Activated naive CD8-positive, alpha-beta T cell (primary cell): ENCODE measurements around the gene TMEM82.

ENCODE experiments used
- H3K27ac Mint-ChIP-seq: one replicate; pipeline ENCODE4 v1.8.0; 2021; ENCODE audit warnings: mixed read lengths
- H3K27me3 Mint-ChIP-seq: one replicate; pipeline ENCODE4 v1.8.0; 2021; ENCODE audit warnings: mixed read lengths
- H3K36me3 Mint-ChIP-seq: one replicate; pipeline ENCODE4 v1.8.0; 2021; ENCODE audit warnings: mixed read lengths
- H3K4me1 Mint-ChIP-seq: one replicate; pipeline ENCODE4 v1.8.0; 2021; ENCODE audit warnings: low read depth, mixed read lengths
- H3K4me3 Mint-ChIP-seq: one replicate; pipeline ENCODE4 v1.8.0; 2021; ENCODE audit warnings: mild to moderate bottlenecking, mixed read lengths
- H3K9me3 Mint-ChIP-seq: one replicate; pipeline ENCODE4 v1.8.0; 2021; ENCODE audit warnings: low read depth, mixed read lengths

TMEM82 gene

GRCh38 chr1:15709226-15709625 lies 33.1 kb upstream of the TMEM82 start:
- Mint-ChIP-seq H3K27ac (no peak overlapping the region), H3K4me1 (peaks cover 11% of the 10 kb centered on the region), H3K27me3 (no peaks in the 10 kb centered on the region), H3K36me3 (peaks cover 2% of the 10 kb centered on the region), H3K9me3 (no peaks in the 10 kb centered on the region), H3K4me3 (no peak overlapping the region)

- no peaks in the 10 kb centered on the region for H3K27me3 Mint-ChIP-seq
- H3K4me1 Mint-ChIP-seq = peaks cover 11% of the 10 kb centered on the region
- no peaks in the 10 kb centered on the region for H3K9me3 Mint-ChIP-seq
- H3K4me3 Mint-ChIP-seq = no peak overlapping the region
- H3K27ac Mint-ChIP-seq = no peak overlapping the region
- H3K36me3 Mint-ChIP-seq = no peaks in the 10 kb centered on the region
These were observed 30.1 kb upstream of the TMEM82 start for GRCh38 chr1:15712168-15712567.

DNA sequence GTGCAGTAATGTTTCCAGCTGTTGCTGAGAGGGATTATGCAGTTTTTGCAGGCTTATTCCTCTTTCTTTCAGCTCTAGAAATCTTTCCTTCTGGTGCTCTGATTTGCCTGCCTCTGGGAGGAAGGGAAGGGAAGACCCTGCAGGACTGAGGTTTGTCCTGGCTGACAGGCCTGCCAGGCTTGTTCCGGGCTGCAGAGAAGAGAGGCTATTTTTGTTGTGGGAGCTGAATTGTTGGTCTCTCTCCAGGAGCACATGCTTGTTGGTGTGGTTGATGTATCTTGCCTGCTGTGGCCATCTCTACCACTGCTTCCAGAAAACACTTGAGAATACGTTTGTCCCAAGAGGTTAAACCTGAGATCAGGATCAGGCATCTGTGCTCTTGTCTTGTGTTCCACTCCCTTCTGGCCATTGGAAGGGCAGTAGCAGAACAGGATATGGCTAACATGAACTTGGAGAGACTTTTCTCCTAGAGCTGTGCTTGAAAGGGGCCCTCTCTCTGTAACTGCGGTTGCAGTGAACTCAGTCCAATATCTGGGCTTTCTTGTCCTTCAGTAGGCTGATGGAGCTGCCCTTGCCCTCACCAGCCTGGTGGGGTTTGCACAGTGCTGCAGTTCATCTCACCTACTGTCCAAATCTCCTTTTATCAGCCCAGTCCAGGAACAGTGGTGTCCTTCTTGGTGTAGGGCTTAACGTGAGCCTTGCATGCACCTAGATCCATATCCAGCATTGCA lies 27.7 kb upstream of the TMEM82 start:
- no peak overlapping the region for H3K27ac Mint-ChIP-seq

GRCh38 chr1:15717418-15718125 lies 24.7 kb upstream of the TMEM82 start:
- Mint-ChIP-seq H3K27me3 (no peaks in the 10 kb centered on the region), H3K9me3 (no peaks in the 10 kb centered on the region), H3K36me3 (no peaks in the 10 kb centered on the region), H3K4me3 (no peak overlapping the region), H3K4me1 (peaks cover 7% of the 10 kb centered on the region), H3K27ac (no peak overlapping the region)

More for the DNA sequence above, 27.7 kb upstream of the TMEM82 start:
- H3K4me1 Mint-ChIP-seq = peaks cover 10% of the 10 kb centered on the region
- H3K9me3 Mint-ChIP-seq = no peaks in the 10 kb centered on the region
- H3K27me3 Mint-ChIP-seq = no peaks in the 10 kb centered on the region
- no peaks in the 10 kb centered on the region for H3K36me3 Mint-ChIP-seq
- H3K4me3 Mint-ChIP-seq = no peak overlapping the region

GRCh38 chr1:15718199-15718601 lies 24.1 kb upstream of the TMEM82 start:
- no peaks in the 10 kb centered on the region for H3K36me3 Mint-ChIP-seq
- H3K27me3 Mint-ChIP-seq = no peaks in the 10 kb centered on the region
- no peak overlapping the region for H3K4me3 Mint-ChIP-seq
- no peak overlapping the region for H3K27ac Mint-ChIP-seq
- peaks cover 5% of the 10 kb centered on the region for H3K4me1 Mint-ChIP-seq
- H3K9me3 Mint-ChIP-seq = no peaks in the 10 kb centered on the region

DNA sequence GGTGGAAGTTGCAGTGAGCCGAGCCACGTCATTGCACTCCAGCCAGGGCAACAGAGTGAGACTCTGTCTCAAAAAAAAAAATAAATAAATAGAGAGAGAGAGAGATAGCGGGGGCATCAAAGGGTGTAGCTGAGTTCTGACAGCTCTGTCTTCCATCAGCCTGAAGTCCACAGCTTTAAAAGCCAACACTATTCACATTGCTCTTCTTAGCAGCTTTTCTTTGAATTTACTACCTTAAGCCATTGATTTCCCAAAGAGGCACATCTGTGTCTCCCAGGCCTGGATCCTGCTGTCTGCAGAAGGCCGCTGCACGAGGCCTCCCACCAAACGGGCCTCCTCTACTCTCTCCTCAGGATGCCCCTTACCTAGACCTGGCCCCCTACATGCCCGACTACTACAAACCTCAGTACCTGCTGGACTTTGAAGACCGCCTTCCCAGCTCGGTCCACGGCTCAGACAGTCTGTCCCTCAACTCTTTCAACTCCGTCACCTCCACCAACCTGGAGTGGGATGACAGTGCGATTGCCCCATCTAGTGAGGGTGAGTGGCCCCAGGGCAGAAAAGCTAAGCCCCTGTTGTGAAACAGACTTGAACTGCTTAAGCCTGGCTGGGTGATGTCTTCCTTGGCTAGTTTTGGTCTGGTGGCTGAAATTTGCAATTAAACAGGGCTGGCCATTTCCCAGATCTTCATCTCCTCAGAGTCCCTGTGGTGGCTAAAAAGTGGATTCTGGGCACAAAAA lies 22.7 kb upstream of the TMEM82 start:
- Mint-ChIP-seq H3K9me3 (no peaks in the 10 kb centered on the region), H3K4me1 (peaks cover under 1% of the 10 kb centered on the region), H3K27ac (no peak overlapping the region), H3K36me3 (no peaks in the 10 kb centered on the region), H3K4me3 (no peak overlapping the region), H3K27me3 (no peaks in the 10 kb centered on the region)

GRCh38 chr1:15720861-15721260 lies 21.4 kb upstream of the TMEM82 start:
- Mint-ChIP-seq H3K4me3 (no peak overlapping the region), H3K4me1 (no peaks in the 10 kb centered on the region), H3K9me3 (no peaks in the 10 kb centered on the region), H3K27me3 (no peaks in the 10 kb centered on the region), H3K27ac (no peak overlapping the region), H3K36me3 (no peaks in the 10 kb centered on the region)

DNA sequence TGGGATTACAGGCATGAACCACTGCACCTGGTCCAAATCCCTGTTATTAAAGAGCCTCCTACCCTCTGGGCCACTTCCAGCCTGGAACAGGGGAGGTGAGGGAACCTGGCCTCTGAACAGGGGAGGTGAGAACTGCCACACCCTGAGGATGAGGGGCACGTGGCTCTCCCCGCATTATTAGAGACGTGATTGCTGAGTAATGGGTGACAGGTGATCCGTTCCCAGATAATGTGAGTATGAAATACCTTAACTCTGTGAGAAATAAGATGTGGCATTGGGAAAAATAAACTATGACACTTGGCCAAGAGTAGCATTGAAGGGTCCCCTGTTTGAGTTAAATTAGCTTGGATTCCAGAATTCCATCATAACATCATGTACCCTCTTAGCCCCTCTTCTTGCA lies 19.9 kb upstream of the TMEM82 start:
- no peaks in the 10 kb centered on the region for H3K27me3 Mint-ChIP-seq
- no peaks in the 10 kb centered on the region for H3K4me1 Mint-ChIP-seq
- H3K9me3 Mint-ChIP-seq = no peaks in the 10 kb centered on the region
- no peaks in the 10 kb centered on the region for H3K36me3 Mint-ChIP-seq
- no peak overlapping the region for H3K27ac Mint-ChIP-seq
- no peak overlapping the region for H3K4me3 Mint-ChIP-seq

DNA sequence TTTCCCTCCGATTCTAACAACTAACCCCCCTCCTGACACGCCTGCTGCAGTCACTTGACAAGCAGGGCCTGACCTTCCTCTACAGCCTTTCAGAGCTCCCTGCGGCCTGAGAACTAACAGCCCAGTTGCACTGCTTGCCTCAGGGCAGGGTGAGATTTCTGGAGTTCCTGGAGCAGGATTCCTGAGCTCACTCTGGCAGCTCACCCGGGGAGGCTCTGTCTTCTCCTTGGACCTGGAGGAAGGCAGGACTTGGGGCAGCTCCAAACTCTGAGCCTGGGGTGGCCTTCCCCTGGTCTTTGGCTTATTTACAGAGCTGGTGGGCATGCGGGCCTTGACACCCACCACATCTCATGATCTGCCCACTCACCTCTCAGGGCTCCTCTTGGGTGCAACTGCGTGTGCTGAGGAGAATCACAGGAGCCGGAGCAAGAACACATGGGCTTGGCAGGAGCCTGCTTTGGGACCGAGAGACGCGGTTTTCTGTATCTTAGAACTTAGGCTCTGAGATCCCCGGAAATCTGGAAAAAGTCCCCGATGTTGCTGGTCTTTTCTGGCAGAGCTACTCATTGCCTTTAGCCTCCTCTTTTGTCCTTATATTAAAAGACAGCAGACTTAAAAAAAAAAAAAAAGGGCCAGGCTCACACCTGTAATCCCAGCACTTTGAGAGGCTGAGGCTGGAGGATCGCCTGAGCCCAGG lies 19.3 kb upstream of the TMEM82 start:
- H3K27ac Mint-ChIP-seq = no peak overlapping the region
- no peaks in the 10 kb centered on the region for H3K27me3 Mint-ChIP-seq
- H3K36me3 Mint-ChIP-seq = no peaks in the 10 kb centered on the region
- no peaks in the 10 kb centered on the region for H3K9me3 Mint-ChIP-seq
- no peaks in the 10 kb centered on the region for H3K4me1 Mint-ChIP-seq
- no peak overlapping the region for H3K4me3 Mint-ChIP-seq

- Mint-ChIP-seq H3K27ac (no peak overlapping the region), H3K36me3 (no peaks in the 10 kb centered on the region), H3K9me3 (no peaks in the 10 kb centered on the region), H3K27me3 (no peaks in the 10 kb centered on the region), H3K4me3 (no peak overlapping the region), H3K4me1 (no peaks in the 10 kb centered on the region)
These were observed 18.6 kb upstream of the TMEM82 start for GRCh38 chr1:15723631-15724246.

GRCh38 chr1:15724949-15725880 lies 17.1 kb upstream of the TMEM82 start:
- H3K36me3 Mint-ChIP-seq = no peaks in the 10 kb centered on the region
- no peaks in the 10 kb centered on the region for H3K27me3 Mint-ChIP-seq
- H3K9me3 Mint-ChIP-seq = no peaks in the 10 kb centered on the region
- H3K4me1 Mint-ChIP-seq = no peaks in the 10 kb centered on the region
- no peak overlapping the region for H3K4me3 Mint-ChIP-seq
- H3K27ac Mint-ChIP-seq = no peak overlapping the region

- no peak overlapping the region for H3K27ac Mint-ChIP-seq
- H3K27me3 Mint-ChIP-seq = no peaks in the 10 kb centered on the region
- no peaks in the 10 kb centered on the region for H3K9me3 Mint-ChIP-seq
- no peaks in the 10 kb centered on the region for H3K36me3 Mint-ChIP-seq
- no peak overlapping the region for H3K4me3 Mint-ChIP-seq
- no peaks in the 10 kb centered on the region for H3K4me1 Mint-ChIP-seq
These were observed 15.8 kb upstream of the TMEM82 start for GRCh38 chr1:15726508-15726907.

- no peaks in the 10 kb centered on the region for H3K36me3 Mint-ChIP-seq
- H3K4me3 Mint-ChIP-seq = no peak overlapping the region
- no peaks in the 10 kb centered on the region for H3K4me1 Mint-ChIP-seq
- no peaks in the 10 kb centered on the region for H3K27me3 Mint-ChIP-seq
- no peaks in the 10 kb centered on the region for H3K9me3 Mint-ChIP-seq
- H3K27ac Mint-ChIP-seq = no peak overlapping the region
These were observed 15.3 kb upstream of the TMEM82 start for GRCh38 chr1:15727021-15727420.

DNA sequence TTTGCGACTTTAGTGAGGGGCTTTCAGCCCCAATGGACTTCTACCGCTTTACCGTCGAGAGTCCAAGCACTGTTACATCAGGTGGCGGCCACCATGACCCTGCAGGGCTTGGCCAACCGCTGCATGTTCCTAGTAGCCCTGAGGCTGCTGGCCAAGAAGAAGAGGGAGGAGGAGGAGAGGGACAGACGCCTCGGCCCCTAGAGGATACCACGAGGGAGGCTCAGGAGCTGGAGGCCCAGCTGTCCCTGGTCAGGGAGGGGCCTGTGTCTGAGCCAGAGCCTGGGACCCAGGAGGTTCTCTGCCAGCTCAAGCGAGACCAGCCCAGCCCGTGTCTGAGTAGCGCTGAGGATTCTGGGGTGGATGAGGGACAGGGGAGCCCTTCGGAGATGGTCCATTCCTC lies 14.9 kb upstream of the TMEM82 start:
- H3K27ac Mint-ChIP-seq = no peak overlapping the region
- H3K27me3 Mint-ChIP-seq = no peaks in the 10 kb centered on the region

More for the DNA sequence above, 14.9 kb upstream of the TMEM82 start:
- Mint-ChIP-seq H3K36me3 (no peaks in the 10 kb centered on the region), H3K4me1 (no peaks in the 10 kb centered on the region), H3K9me3 (no peaks in the 10 kb centered on the region), H3K4me3 (no peak overlapping the region)
